Duodenal mucosa (tissue), 2 donors: ENCODE measurements around the gene ESRP2.

ENCODE experiments used
- H3K27ac ChIP-seq: one replicate; pipeline ENCODE4 v1.7.0; 2013; ENCODE audit warnings: low read depth, low read length
- H3K27me3 ChIP-seq, 2 donors: one replicate each; pipeline ENCODE4 v1.7.0; 2013; ENCODE audit warnings: low read length in 2 of 2, control low read depth in 1 of 2; ENCODE audit not compliant: insufficient read depth in 2 of 2, control insufficient read depth in 1 of 2
- H3K36me3 ChIP-seq, 2 donors: one replicate each; pipeline ENCODE4 v1.7.0; 2013; ENCODE audit warnings: low read length in 2 of 2, control low read depth in 1 of 2; ENCODE audit not compliant: insufficient read depth in 2 of 2, control insufficient read depth in 1 of 2
- H3K4me1 ChIP-seq, 2 donors: one replicate each; pipeline ENCODE4 v1.7.0; 2013; ENCODE audit warnings: low read length in 2 of 2, control low read depth in 1 of 2; ENCODE audit not compliant: insufficient read depth in 2 of 2, control insufficient read depth in 1 of 2
- H3K4me3 ChIP-seq, 2 donors: one replicate each; pipeline ENCODE4 v1.7.0; 2013; ENCODE audit warnings: low read length in 2 of 2, low read depth in 1 of 2
- H3K9ac ChIP-seq, 2 donors: one replicate each; pipeline ENCODE4 v1.7.0; 2013; ENCODE audit warnings: low read length in 2 of 2, low read depth in 1 of 2
- H3K9me3 ChIP-seq, 2 donors: one replicate each; pipeline ENCODE4 v1.7.0; 2013; ENCODE audit warnings: low read length in 2 of 2, control low read depth in 1 of 2; ENCODE audit not compliant: control insufficient read depth in 1 of 2

ESRP2 gene

GRCh38 chr16:68264128-68265077 lies 28.5 kb upstream of the ESRP2 start, which contains the start of gene SLC7A6:
Gene SLC7A6 (plus strand): TSS chr16:68264526. CDS start chr16:68274727, 10,201 bp downstream.
- Histone ChIP-seq H3K9me3 (no peaks in the 10 kb centered on the region), H3K4me3 (peak within 1 kb of the TSS; percentile 83 to 90), H3K27me3 (no peaks in the 10 kb centered on the region), H3K9ac (peak within 1 kb of the TSS; percentile 81 to 95), H3K36me3 (peaks cover 0 to 10% of the 10 kb centered on the region in 2 donors), H3K4me1 (peaks cover 24 to 40% of the 10 kb centered on the region in 2 donors), H3K27ac (peak within 1 kb of the TSS; percentile 92)

- Histone ChIP-seq H3K27me3 (no peaks in the 10 kb centered on the region), H3K9ac (peak overlapping the region; percentile 69 to 81), H3K36me3 (peaks cover 0 to 16% of the 10 kb centered on the region in 2 donors), H3K4me3 (peak overlapping the region; percentile 63 to 80), H3K9me3 (no peaks in the 10 kb centered on the region), H3K4me1 (peaks cover 24 to 36% of the 10 kb centered on the region in 2 donors), H3K27ac (peak overlapping the region; percentile 92)
Observed at GRCh38 chr16:68263559-68264127, 27.7 kb upstream of the ESRP2 start.

- H3K9me3 ChIP-seq, result no peaks in the 10 kb centered on the region
- H3K4me1 ChIP-seq, result peaks cover 22 to 26% of the 10 kb centered on the region in 2 donors
- H3K9ac ChIP-seq, result no peak overlapping the region
- H3K27ac ChIP-seq, result no peak overlapping the region
- no peaks in the 10 kb centered on the region for H3K27me3 ChIP-seq
- no peak overlapping the region for H3K4me3 ChIP-seq
- peaks cover 5 to 34% of the 10 kb centered on the region in 2 donors for H3K36me3 ChIP-seq
Observed at GRCh38 chr16:68259007-68259825, 23.3 kb upstream of the ESRP2 start.

- H3K9me3 ChIP-seq, result no peaks in the 10 kb centered on the region
- no peak overlapping the region for H3K9ac ChIP-seq
- H3K4me1 ChIP-seq, result peaks cover 14 to 19% of the 10 kb centered on the region in 2 donors
- peak overlapping the region in 1 of 2 donors; percentile 2 for H3K4me3 ChIP-seq
- no peaks in the 10 kb centered on the region for H3K27me3 ChIP-seq
- H3K27ac ChIP-seq, result peak overlapping the region; percentile 5
- H3K36me3 ChIP-seq, result peaks cover 5 to 43% of the 10 kb centered on the region in 2 donors
Observed at GRCh38 chr16:68257906-68258800, 22.2 kb upstream of the ESRP2 start.

GRCh38 chr16:68257251-68257905 lies 21.5 kb upstream of the ESRP2 start:
- Histone ChIP-seq H3K27ac (peak overlapping the region; percentile 5), H3K4me1 (peaks cover 14 to 18% of the 10 kb centered on the region in 2 donors), H3K27me3 (no peaks in the 10 kb centered on the region), H3K4me3 (no peak overlapping the region), H3K9ac (no peak overlapping the region), H3K36me3 (peaks cover 5 to 51% of the 10 kb centered on the region in 2 donors), H3K9me3 (no peaks in the 10 kb centered on the region)

GRCh38 chr16:68255712-68256111 lies 19.8 kb upstream of the ESRP2 start:
- Histone ChIP-seq H3K27me3 (no peaks in the 10 kb centered on the region), H3K4me1 (peaks cover 14% of the 10 kb centered on the region in 2 donors), H3K9ac (no peak overlapping the region), H3K9me3 (no peaks in the 10 kb centered on the region), H3K36me3 (peaks cover 5 to 57% of the 10 kb centered on the region in 2 donors), H3K4me3 (no peak overlapping the region), H3K27ac (no peak overlapping the region)

- Histone ChIP-seq H3K27ac (no peak overlapping the region), H3K36me3 (peaks cover 5 to 50% of the 10 kb centered on the region in 2 donors), H3K4me3 (no peak overlapping the region), H3K4me1 (peaks cover 14% of the 10 kb centered on the region in 2 donors), H3K9me3 (no peaks in the 10 kb centered on the region), H3K27me3 (no peaks in the 10 kb centered on the region), H3K9ac (no peak overlapping the region)
Observed at GRCh38 chr16:68253721-68254120, 17.8 kb upstream of the ESRP2 start.

GRCh38 chr16:68252383-68252782 lies 16.5 kb upstream of the ESRP2 start:
- Histone ChIP-seq H3K27ac (no peak overlapping the region), H3K9ac (no peak overlapping the region), H3K9me3 (no peaks in the 10 kb centered on the region), H3K36me3 (peaks cover 5 to 50% of the 10 kb centered on the region in 2 donors), H3K4me3 (no peak overlapping the region), H3K27me3 (no peaks in the 10 kb centered on the region), H3K4me1 (peaks cover 8 to 11% of the 10 kb centered on the region in 2 donors)

GRCh38 chr16:68251832-68252231 lies 15.9 kb upstream of the ESRP2 start:
- H3K9ac ChIP-seq, result no peak overlapping the region
- H3K4me1 ChIP-seq, result peaks cover 12% of the 10 kb centered on the region in 2 donors
- H3K27ac ChIP-seq, result no peak overlapping the region
- H3K9me3 ChIP-seq, result no peaks in the 10 kb centered on the region
- no peak overlapping the region for H3K4me3 ChIP-seq
- no peaks in the 10 kb centered on the region for H3K27me3 ChIP-seq
- peaks cover 5 to 50% of the 10 kb centered on the region in 2 donors for H3K36me3 ChIP-seq
